ENCODE data around the gene CAMK1.
"Not testable (repeated sequence)": the region's sequence is repeated elsewhere in the genome, so short reads cannot be mapped to it uniquely, and the experiment has no call there.

The CAMK1 gene

GRCh38 chr3:9792405-9793160 is 22.8 kb upstream of the CAMK1 start, which contains the start of the genes ARPC4 and TADA3:
ARPC4 (plus strand) TSS chr3:9793082; CDS start chr3:9793122, 40 bp downstream.
TADA3 (minus strand) TSS chr3:9792473; CDS start chr3:9791466, 1,007 bp downstream.
- peak; percentile 80 to 97 (median 87) for DNase-seq

GRCh38 chr3:9791790-9792404 is 22.1 kb upstream of the CAMK1 start:
- no peak for DNase-seq

GRCh38 chr3:9791127-9791526 is 21.4 kb upstream of the CAMK1 start:
- DNase-seq = no peak

DNA sequence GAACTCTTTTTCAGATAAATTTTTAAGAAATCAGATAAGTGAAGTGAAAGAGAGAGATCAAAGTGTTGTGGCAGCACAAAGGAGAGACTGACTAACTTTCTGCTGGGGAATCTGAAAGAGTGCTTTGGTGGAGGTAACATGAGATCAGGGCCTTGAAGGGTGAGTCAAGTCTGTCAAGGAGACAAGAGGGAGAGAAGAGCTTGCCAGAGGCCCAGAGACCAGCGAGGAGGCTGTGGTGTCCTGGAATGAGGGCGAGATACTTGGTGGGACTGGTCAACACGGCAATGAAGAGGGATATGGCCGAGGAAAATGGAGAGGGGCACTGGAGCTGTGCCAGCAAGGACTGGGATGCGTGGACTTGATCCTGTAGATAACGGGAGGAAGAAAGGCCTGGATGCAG is 18.0 kb upstream of the CAMK1 start:
- DNase-seq = peak in 1 of 5 experiments; percentile 81

GRCh38 chr3:9786825-9787669 is 17.3 kb upstream of the CAMK1 start:
- DNase-seq = peak in 1 of 5 experiments; percentile 44

- no peak for DNase-seq
These were observed 16.5 kb upstream of the CAMK1 start for GRCh38 chr3:9786209-9786739.

DNA sequence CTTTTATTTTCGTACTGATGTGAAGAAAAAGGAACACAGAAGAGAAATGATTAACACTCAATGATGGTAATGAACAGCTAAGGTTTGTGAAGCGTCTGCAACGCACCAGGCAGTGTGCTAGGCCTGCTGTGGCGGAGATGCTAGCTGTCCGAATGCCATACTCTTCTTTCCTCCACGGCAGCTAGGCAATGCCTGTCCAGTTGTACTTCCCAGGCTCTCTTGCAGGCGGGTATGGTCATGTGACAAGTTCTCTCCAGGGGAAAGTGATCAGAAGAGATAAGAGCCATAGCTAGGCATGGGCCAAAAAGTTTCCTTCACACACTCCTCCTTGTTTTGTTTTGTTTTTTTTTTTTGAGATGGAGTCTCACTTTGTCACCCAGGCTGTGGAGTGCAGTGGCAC is 15.9 kb upstream of the CAMK1 start:
- no peak for DNase-seq

DNA sequence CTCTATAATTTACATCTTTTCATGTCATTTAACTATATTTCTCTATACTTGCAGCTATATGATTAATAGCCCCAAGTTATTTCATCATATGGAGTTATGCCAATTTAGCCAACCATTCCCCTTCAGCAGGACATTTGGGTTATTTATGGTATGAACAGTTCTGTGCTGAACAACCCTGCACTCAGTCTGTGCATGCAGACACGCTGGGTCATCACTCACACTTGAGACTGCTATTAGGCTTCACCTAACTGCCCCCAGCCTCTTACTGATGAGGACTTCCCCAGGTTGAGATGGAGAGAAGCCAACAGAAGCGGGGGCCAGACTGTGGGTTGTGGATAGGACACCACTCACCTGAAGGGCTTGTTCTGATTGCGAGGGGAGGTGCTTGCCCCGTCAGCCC is 15.2 kb upstream of the CAMK1 start:
- DNase-seq = no peak

DNA sequence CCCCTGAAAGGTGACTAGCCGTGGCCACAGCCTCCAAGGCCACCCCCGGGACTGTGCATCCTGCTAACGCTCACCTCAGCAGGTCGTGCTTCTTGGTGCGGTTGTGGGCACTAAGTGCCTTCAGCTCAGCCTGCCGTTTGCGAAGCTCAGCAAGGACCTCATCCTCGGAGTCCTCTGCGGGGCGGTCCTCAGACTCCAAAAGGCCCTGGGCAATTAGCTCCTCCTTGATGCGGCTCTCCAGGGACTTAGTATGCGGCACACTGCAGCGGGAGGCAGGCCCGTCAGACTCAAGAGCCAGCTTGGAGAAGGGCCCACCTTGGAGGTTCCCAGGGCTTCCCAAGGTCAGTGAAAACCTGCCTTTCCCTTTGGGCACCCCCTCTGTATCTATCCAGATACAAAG is 14.2 kb upstream of the CAMK1 start:
- DNase-seq = no peak

- peak in 1 of 5 experiments; percentile 38 for DNase-seq
These were observed 13.0 kb upstream of the CAMK1 start for GRCh38 chr3:9782770-9783169.

GRCh38 chr3:9781978-9782603 is 12.3 kb upstream of the CAMK1 start:
- DNase-seq = no peak

DNA sequence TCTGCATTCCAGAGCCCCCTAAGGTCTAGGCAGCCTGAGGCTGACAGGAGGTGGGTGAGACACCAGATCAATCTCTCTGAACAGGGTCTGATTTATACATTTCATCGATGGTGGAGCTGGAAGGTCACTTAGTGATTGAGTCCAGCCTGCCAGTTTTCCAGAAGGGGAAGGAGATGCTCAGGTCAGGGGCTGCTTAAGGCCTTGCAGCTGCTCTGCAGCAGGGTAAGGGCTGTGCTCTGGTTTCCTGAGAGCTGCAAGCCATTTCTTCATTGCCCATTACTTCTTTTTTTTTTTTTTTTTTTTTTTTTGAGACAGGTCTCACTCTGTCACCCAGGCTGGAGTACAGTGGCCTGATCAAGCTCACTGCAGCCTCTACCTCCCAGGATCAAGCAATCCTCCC is 11.8 kb upstream of the CAMK1 start:
- DNase-seq = no peak

- DNase-seq = no peak
These were observed 11.2 kb upstream of the CAMK1 start for GRCh38 chr3:9780910-9781309.

DNA sequence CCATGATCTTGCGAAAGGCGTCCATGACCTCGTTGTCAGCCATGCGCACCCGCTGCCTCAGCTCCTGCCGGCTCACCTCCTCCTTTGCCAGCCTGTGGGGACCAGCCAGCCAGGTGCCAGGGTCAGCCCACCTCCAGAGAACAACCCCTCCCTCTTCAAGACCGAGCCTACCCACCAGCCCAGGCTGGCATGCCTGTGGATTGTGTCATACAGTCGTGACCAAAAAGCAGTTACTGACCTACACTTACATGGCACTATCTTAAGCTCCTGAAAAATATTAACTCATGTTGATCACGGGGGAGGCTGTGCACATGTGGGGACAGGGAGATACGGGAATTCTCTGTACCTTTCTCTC is 10.7 kb upstream of the CAMK1 start:
- DNase-seq = no peak

- peak in 2 of 5 experiments; percentile 48 to 84 for DNase-seq
These were observed 10.1 kb upstream of the CAMK1 start for GRCh38 chr3:9779721-9780457.

DNA sequence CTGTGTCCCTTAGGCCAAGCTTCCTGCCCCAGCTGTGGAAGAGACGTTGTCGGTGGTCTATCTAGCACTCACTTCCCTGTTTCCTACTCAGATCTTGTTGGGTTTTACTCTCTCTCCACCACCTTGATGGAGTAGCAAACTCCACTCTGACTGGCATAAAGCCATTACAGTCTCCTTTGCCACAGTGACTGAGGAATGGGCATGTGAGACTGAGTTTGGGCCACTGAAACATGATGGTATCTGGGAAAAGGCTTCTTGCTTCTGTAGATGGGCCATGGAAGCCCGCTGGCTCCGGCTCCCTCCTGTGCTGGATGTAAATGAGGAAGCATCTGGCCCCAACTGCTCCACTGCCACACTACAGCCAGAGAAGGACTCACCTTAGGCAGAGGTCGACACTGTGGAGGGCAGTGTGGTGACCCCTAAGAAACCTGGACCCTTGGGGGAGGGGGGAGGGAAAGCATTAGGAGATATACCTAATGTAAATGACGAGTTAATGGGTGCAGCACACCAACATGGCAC is 9.4 kb upstream of the CAMK1 start:
- DNase-seq = no peak

- peak in 1 of 5 experiments; percentile 49 for DNase-seq
These were observed 8.7 kb upstream of the CAMK1 start for GRCh38 chr3:9778143-9779074.

DNA sequence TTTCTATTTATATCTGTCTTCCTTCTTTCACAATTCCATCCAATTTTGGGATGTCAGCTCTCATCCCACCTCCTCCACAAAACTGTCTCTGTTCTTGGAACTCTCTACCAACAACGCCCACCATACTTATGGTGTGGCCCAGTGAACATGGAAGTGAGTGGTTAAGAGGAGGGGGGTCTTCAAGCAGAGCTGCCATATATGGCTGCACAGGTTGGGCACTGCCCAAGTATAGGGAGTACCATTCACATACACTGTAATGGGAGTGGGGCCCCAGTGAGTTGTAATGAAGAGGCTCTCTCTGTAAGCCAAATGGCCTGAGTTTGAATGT is 7.9 kb upstream of the CAMK1 start:
- DNase-seq = no peak

- no peak for DNase-seq
These were observed 7.3 kb upstream of the CAMK1 start for GRCh38 chr3:9776896-9777693.

- not testable (repeated sequence) for DNase-seq
These were observed 1.3 kb upstream of the CAMK1 start for GRCh38 chr3:9771007-9771406.
